ENCODE measurements around the gene COL4A1.

Gene COL4A1

DNA sequence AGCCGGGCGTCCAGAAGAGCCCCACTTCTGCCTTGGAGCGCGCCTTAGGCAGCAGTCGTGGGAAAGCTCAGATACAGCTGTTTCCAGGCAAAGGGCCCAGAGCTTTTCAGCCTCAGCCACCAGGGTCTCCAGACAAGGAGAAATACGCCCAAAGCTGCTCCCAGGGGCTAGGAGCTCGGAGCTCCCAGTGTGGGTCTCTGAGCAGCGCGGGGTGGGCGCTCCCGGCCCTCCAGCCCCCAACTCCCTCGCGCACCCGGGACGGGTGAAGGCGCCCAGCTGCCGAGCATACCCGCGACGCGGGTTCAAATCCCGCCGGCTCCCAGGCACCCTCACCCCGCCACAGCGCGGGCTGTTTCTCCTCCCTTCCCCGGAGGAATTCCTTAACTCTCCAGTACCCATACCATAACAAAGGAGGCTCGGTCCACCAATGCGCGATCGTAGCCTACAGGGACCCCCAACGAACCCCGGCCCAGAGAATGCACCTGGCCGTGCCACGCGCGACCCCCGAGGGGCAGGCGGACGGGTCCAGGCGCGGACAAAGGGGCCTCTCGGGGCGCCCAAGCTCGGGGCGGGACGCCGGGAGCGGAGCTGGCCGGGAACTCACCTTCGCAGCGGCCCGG, 507 bp downstream of the COL4A1 start:
- no peak for DNase-seq

GRCh38 chr13:110305949-110306339, 1.0 kb downstream of the COL4A1 start:
- DNase-seq, result no peak

DNA sequence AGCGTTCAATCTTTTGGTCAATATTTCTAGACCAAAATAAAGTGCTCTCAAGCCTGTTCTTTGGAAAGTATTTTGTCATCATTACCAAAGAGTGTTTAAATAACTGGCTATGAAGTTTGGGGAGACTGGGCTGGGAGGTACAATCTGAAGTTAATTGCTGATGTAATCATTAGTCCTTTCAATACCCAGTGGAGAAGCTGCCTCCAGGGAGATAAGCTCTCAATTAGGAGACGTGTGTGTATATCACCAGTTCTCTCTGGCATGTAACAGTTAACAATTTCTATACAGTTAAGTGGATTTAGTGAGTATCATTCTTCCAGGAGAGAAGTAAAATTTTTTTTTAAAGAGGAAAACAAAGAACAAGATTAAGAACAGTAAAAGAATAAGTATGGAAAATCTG, 1.4 kb downstream of the COL4A1 start:
- no peak for DNase-seq

DNA sequence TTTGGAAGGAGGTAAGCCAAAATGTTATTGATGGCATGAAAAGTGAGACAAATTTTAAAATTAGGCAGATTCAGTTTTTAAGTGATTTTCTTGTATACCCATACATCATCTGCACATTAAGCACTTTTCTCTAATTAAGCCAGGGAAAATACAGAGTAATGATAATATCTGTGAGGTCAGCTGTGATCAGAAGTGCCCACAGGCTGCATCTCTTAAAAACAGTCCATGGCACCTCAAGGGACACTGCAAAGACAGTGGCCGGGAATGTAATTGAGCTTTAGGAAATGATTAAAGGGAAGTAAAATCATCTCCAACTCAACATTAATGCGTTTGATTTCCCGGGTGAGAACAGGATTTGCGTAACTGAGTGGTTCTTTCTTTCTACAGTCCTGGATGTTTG, 2.0 kb downstream of the COL4A1 start:
- DNase-seq, result no peak

GRCh38 chr13:110304256-110304655, 2.7 kb downstream of the COL4A1 start:
- DNase-seq, result no peak

GRCh38 chr13:110303644-110304043, 3.3 kb downstream of the COL4A1 start:
- DNase-seq, result no peak

GRCh38 chr13:110302997-110303396, 4.0 kb downstream of the COL4A1 start:
- no peak for DNase-seq

GRCh38 chr13:110301606-110302553, 5.1 kb downstream of the COL4A1 start:
- DNase-seq, result no peak

DNA sequence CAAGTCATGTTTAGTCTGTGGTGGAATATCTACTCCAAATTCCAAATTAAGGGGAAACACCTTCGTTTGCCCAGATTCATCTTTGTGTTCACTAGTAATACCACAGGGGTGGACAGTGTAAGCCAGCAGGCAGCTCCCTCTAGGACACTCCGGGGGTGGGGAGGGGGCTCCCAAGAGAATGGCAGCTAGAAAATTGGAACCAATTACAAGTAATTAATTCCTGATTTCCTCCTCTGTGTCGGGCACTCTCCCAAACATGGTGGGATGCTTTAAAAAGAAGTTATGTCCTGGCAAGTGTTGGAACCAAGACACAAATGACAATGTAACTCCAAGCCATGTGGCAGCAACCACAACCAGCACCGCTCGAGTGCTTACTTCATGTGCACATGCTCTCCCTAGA, 5.9 kb downstream of the COL4A1 start:
- DNase-seq, result no peak

- DNase-seq, result no peak
Measured at GRCh38 chr13:110300090-110300815, 6.7 kb downstream of the COL4A1 start.

- DNase-seq, result no peak
Measured at GRCh38 chr13:110299283-110299840, 7.6 kb downstream of the COL4A1 start.

GRCh38 chr13:110298505-110299282, 8.3 kb downstream of the COL4A1 start:
- DNase-seq, result no peak

GRCh38 chr13:110297766-110298504, 9.0 kb downstream of the COL4A1 start:
- DNase-seq, result no peak

DNA sequence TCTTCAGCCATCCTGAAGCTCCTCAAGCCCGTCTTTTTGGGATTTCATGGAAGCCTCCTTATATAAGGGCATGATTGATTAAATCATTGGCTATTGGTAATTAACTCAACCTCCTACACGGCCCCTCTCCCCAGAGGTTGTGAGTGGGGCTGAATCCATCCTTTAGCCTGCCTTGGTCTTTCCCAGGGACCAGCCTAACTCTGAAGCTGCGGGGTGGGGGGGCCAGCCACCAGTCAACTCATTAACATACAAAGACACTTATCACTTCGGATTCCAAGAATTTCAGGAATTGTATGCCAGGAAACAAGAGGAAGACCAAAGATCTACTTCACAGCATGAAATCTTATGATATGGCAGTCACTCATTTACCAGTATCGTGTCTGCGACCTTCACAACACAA, 9.9 kb downstream of the COL4A1 start:
- no peak for DNase-seq

- DNase-seq, result no peak
Measured at GRCh38 chr13:110294622-110295021, 12.3 kb downstream of the COL4A1 start.

GRCh38 chr13:110294146-110294545, 12.8 kb downstream of the COL4A1 start:
- DNase-seq, result no peak

- DNase-seq, result no peak
Measured at GRCh38 chr13:110293649-110294048, 13.3 kb downstream of the COL4A1 start.

- no peak for DNase-seq
Measured at GRCh38 chr13:110293037-110293436, 13.9 kb downstream of the COL4A1 start.

- no peak for DNase-seq
Measured at GRCh38 chr13:110291286-110291685, 15.7 kb downstream of the COL4A1 start.

DNA sequence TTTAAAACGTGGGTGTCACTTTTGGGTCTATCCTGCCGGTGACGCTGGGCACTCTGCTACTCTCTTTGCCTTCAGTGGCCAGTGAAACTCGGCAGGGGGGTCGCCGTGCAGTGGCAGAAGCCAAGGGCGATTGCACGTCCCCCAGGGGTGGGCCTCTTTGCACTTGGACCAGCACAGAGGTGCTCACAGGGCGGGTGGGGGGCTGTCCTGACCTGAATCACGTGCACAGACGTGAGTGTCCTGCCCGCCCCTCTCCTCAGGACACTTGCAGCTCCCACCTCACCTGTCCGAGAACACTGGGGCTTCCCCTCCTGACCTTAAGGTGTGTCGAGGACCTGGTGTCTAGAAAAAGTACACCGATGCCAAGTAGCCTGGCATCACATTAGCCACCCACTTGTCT, 16.1 kb downstream of the COL4A1 start:
- DNase-seq, result no peak

GRCh38 chr13:110290153-110290552, 16.8 kb downstream of the COL4A1 start:
- DNase-seq, result no peak

DNA sequence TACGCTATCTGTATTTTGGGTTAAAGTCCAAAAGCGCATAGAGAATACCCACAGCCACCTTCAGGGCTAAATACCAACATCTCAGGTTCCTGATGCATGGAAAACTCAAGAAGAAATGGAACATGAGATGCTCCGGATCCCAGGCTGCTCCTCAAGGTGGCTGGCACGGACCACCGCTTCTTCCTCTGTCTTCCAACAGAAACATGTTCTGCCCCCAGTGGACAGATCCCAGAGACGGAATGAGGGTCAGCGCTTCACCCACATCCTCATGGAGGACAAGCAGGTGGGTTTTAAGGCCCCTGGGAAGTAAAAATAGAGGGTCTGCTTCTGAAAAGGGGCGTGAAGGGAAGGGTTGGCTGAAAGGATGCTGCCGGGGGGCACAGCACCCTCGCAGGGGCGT, 17.3 kb downstream of the COL4A1 start:
- no peak for DNase-seq
